HG03460 (cell line): ENCODE results near the gene ERVK3-1.
"Not testable (repeated sequence)": the region's sequence is repeated elsewhere in the genome, so short reads cannot be mapped to it uniquely, and the experiment has no call there.

ENCODE experiments used
- ATAC-seq: cut with Tn5 transposase; IDR thresholded peaks from one replicate; pipeline ENCODE4 v1.9.1; 2021; ENCODE audit not compliant: unreplicated experiment

The ERVK3-1 gene

DNA sequence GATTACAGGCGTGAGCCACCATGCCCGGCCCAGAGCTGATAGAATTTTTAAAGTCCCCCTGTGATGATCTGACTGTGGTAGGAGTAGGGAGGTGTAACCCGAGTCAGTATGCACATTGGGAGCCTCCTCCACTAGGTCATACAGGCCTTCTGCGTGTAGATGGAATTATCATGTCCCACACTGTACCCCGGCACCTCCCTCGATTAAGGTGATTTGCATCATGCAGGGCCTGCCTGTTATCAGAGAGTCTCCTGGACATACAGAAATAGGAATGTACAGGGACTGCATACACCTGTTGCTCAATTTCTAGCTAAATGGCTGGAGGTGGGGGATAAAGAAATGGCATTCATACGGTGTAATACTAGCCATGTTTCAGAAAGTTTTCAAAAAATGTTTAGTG, 922 bp upstream of the ERVK3-1 start:
- no peak for ATAC-seq

DNA sequence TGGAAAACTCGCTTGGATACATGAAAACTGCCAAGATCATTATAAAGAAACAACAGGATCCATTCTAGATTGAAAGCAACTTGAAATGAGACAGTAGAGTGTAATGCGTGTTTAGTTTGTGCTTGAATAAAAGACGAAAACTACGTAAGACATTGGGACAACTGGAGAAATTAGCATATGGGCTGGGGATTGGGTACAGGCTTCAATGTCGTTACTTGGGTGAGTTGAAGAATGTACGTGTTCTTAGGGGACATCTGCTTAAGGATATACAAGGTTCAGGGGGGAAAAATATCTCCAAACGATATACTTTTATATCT, 471 bp upstream of the ERVK3-1 start:
- peak; percentile 7 for ATAC-seq

DNA sequence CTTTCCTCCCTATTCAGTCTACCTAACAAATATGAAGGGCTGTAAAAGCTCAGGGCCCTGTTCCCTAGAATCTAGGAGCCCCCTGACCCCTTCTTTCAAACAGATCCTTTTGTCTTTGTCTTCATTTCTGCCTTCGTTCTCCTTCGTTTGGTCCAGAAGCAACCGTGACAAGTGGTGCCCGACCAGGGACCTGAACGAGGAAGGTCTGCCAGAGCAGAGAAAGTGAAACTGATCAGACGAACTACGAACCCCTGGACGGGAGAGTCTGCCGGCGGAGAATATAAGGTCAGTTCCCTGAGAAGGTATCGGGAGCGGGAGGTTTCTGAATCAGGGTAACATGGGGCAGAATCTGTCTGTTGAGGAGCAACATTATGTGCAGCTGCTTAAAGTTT, 751 bp downstream of the ERVK3-1 start:
- ATAC-seq: no peak

DNA sequence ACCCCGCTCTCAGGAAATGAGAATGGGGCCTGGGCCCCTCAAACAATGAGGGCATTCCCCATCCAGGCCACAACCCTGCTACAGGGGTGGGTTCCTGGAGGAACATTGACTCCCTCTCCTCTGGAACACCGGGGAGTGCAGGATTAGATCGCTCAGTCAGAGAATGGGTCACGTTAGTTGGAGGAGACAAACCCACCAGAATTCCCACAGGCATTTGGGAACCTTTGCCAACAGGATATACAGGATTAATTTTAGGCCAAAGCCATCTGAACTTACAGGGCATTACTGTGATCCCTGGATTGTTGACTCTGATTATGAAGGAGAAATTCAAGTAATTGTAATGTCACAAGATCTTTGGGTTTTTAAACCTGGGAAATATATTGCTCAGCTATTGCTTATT, 2.6 kb downstream of the ERVK3-1 start:
- ATAC-seq: no peak

DNA sequence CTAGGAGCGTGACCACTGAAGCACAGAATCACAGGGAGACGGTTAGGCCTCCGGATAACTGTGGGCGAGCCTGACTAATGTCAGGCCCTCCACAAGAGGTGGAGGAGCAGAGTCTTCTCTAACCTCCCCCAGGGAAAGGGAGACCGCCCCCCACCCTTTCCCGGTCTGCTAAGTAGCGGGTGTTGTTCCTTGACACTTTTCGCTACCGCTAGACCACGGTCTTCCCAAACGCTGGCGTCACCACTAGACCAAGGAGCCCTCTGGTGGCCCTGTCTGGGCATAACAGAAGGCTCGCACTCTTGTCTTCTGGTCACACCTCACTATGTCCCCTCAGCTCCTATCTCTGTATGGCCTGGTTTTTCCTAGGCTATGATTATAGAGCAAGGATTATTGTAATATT, 5.5 kb downstream of the ERVK3-1 start:
- not testable (repeated sequence) for ATAC-seq

DNA sequence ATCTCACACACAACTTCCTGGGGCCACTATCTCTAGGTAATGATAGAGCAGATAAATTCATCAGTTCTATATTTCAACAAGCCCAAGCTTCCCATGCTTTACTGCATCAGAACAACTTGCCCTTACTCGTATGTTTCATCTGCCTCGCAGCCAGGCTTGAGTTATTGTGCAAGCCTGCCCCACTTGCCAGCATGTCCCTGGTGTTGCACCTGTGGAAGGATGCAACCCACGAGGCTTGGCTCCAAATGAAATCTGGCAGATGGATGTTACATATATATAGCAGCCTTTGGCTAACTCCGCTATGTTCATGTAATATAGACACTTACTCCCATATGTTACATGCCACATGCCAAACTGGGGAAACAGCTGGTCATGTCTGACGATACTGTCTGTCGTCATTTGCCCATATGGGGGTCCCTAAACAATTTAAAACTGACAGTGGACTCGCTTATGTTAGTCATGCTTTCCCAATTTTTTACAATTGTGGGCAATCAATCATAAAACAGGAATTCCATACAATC, 6.2 kb downstream of the ERVK3-1 start:
- no peak for ATAC-seq

DNA sequence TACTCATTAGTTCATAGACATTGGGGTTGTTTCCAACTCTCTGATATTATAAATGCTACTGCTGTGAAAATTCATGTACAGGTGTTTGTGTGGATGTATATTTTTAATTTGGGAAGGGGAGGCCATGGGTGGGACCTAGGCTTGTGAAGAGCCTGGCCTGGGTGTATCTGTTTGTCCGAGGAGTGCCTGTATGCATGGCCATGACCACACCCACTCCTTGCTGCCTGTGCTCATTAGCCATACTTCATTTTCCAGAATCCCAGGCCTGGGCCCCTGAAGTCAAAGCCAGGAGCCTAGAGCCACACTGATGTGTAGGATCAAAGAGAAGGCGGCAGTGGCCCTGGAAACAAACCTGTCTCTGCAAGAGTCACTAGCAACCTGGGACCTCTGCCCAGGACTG, 10.4 kb downstream of the ERVK3-1 start:
- ATAC-seq: no peak

DNA sequence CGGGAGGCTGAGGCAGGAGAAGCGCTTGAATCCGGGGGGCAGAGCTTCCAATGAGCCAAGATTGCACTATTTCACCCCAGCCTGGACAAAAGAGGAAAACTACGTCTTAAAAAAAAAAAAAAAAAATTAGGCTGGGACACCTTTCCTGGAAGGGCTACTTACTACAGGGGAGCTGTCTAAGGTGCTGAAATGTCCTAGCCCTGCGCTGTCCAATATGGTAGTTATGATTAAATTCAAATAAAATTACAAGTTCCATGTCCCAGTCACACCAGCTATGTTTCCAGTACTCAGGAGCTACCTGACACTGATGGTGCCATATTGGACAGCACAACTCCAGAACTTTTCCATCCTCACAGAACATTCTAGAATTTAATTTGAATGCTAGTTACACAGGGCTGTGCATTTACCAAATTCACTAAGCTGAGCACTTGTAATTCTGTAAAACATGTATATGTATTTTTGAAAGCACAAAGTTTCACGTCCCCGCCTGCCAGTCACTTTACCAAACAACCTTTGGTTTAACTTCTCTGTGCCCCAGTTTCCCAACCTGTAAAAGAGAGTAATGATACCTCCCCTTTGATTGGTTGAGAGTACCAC, 12.4 kb downstream of the ERVK3-1 start:
- ATAC-seq: no peak

DNA sequence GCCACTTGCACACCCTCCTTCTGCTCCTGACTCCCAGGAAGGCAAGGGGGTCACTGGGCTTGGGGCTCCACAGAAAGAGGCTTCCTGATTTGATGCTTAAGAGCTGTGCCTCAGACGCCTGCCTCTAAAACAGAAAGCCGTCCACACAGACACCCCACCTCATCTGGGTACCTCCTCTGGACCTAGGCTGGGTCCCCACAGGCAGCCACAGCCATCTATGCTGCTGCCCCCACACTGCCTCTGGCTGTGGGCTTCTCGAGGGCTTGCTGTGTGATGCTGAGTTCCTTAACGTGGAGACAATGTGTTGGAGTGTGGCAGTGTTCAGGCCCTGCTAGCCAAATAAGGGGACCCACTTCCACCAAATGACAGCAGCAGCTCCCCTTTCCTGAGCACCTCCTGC, 13.1 kb downstream of the ERVK3-1 start:
- ATAC-seq: no peak

DNA sequence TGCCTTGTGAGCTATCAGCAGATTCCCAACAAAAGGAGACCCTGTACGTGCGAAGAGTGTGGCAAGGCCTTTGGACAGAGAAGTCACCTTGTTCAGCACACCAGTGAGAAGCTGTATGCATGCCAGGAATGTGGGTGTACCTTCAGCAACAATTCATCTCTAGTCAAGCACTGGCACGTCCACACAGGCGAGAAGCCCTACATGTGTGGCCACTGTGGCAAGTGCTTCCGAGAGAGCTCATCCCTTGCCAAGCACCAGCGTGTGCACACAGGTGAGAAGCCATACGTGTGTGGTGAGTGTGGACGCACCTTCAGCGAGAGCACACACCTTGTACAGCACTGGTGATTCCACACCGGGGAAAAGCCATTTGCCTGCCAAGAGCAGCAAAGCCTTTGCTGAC, 14.1 kb downstream of the ERVK3-1 start:
- no peak for ATAC-seq

DNA sequence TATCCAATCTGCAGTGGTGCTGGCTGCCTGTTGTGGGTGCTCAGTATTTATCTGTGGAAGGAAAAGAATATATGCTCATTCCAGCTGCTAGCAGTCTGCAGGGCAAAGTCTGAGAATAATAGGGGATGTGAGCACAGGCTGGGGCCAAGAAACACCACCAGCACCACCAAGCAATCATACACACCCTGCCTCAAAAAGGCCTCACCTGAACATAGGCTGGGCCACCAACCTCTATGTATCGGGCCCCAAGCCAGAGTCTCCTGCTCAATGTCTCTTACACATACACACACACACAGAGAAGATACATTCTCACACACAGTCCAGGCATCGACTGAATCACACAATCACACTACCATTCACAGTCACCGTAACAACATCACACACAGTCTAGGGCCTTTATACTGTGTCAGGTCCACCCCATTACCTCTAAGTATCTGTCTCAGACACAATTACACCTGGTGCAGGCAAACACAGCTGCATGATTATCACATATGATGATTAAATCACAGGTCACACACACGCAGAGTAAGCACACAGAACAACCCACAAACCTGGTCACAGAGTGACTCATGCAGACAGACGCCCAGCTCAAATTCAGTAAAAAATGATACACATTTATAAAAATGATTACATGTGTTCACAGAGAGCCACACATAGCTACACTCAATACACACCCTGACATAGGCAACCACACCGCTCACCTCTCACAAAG, 20.3 kb downstream of the ERVK3-1 start:
- ATAC-seq: no peak

DNA sequence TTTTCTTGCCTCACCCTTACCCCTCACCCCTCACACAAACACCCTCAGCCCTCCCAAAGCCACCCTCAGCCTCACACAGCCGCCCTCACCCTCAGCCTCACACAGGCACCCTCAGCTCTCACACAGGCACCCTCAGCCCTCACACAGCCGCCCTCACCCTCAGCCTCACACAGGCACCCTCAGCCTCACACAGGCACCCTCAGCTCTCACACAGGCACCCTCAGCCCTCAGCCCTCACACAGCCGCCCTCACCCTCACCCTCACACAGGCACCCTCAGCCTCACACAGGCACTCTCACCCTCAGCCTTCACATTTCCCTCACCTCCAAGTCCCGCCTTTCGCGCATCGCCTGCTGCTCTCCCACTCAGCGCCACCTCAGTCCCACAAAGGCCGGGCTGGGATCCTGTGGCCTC, 21.3 kb downstream of the ERVK3-1 start:
- no peak for ATAC-seq

DNA sequence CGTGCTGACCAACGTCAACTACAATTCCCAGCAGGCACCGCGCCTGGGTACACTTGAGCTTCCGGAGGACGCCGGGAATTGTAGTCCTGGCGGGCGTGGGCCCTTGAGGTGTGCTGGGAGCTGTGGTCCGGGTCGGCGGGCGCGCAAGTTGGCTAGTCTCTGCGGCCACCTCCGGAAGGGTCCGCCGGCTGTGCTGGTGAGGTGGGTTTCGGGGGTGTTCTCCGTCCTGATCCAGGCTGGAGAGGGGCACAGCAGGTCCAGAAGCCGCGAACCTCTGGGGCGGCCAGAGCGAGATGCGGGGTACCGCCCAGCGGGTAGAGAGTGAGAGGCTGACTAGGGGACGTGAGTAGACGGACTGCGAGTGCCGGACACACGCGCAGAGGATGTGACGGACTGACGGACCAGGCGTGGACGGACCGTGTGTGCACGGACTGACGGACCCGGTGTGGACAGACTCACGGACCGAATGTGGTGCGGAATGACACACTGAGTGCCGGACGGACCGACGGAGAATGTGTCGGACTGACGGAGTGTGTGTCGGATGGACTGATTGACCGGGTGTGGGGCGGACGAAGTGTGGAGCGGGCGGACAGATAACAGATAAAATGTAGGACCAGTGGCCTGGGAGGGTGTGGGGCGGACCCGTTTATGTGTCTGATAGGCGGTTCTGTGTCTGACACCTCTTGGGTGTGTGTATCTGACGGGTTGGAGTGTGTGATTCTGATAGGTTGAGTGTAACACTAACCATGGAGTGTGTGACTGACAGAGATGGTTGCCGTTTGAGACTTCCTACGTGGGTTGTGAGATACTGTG, 21.9 kb downstream of the ERVK3-1 start, which contains the start of gene ZSCAN22:
Gene ZSCAN22, plus strand, starts transcription at position 81 of the 813 bp plus-strand sequence. CDS start 7,809 bp downstream, outside the sequence.
- peak; percentile 89 for ATAC-seq

DNA sequence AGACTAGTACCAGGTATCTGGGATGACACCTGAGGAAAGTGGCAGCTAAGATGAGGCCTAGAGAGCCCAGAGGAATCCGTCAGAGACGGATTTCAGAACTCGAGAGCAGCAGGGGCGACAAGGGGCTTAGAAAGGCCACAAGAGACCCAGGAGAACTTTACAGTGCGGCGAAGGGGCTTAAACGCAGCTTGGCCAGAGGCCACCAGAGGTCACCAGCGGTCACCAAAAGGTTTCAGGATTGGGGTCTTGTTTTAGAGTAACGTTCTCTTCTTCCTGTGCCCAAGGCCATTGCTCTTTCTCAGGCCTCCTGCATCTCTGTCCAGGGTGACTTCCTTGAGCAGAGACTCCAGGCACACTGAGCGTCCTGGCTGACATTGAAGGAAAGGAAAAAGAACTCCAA, 23.8 kb downstream of the ERVK3-1 start:
- no peak for ATAC-seq

DNA sequence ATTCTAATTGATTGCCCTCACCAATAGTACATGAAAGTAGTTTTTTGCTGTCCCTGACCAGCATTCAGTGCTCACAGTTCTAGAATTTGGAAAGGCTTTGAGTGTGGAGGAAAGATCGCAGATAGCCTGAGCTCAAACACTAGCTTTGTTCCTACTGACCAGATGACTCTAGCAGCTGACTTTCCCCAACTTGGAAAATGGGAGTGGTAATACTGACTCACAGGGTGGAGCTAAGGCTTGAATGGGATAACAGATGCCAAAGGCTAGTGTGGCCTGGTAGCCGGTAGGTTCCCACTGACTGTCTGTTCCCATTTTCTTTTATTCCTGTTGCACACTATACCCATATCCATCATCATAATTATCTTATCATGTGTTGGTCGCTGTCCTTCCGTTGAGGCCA, 25.3 kb downstream of the ERVK3-1 start:
- ATAC-seq: no peak

DNA sequence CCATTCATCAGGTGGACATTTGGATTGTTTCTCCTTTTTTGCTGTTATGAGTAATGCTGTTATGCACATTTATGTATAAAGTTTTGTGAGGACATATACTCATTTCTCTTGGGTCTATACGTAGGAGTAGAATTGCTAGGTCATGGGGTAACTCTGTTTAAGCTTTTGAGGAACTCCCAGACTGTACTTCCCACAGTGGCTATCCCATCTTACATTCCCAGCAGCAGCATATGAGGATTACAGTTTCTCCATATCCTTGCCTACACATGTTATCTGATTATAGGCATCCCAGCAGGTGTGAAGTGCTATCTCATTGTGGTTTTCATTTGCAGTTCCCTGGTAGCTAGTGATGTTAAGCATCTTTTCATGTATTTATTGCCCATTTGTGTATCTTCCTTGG, 27.5 kb downstream of the ERVK3-1 start:
- no peak for ATAC-seq

DNA sequence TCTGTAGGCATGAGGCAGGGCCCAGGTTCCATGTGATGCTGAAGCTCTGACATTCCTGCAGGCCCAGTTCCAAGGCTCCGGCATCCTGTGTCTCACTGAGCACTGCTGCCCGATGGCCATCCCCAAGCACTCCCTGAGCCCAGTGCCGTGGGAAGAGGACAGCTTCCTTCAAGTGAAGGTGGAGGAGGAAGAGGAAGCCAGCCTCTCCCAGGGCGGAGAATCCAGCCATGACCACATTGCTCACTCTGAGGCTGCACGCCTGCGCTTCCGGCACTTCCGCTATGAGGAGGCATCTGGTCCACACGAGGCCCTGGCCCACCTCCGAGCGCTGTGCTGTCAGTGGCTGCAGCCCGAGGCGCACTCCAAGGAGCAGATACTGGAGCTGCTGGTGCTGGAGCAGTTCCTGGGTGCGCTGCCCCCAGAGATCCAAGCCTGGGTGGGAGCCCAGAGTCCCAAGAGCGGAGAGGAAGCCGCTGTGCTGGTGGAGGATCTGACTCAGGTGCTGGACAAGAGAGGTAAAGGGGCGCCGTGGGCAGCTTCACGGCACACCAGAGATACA, 29.6 kb downstream of the ERVK3-1 start:
- no peak for ATAC-seq

DNA sequence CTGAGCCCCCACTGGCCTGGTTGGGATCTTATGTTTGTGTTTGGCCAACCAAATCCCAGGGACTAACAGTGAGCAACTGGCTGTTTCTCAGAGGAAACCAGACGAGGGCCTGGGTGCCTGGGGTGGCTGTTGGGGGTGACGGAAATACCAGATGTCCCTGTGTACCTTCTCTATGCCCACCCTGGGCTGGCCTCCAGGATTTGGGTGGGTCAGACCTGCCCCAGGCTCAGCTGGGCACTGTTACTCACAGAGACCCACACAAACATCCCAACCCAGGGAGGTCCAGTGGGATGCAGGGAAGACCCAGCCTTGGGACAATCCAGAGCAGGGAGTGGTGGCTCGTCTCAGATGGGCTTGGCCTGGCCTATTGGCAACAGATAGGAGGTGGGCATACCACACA, 30.5 kb downstream of the ERVK3-1 start:
- ATAC-seq: no peak

DNA sequence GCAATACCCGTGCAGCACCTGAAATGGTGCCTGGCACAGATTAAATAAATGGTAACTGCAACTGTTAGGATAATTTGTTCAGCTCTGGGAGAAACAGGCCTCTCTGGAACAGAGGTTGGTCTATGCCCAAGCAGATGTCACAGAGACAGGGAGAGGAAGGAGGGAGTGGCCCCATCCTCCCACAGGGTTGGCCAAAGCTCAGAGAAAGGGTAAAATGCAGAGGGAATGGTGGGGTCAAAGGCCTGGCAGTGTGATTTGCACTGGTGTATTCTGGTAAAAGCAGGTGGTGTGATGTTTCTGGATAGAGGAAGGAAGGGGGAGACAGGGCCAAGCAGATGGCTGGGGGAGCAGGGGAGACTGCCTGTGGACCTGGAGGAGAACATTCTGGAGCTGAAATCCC, 31.0 kb downstream of the ERVK3-1 start:
- ATAC-seq: no peak

DNA sequence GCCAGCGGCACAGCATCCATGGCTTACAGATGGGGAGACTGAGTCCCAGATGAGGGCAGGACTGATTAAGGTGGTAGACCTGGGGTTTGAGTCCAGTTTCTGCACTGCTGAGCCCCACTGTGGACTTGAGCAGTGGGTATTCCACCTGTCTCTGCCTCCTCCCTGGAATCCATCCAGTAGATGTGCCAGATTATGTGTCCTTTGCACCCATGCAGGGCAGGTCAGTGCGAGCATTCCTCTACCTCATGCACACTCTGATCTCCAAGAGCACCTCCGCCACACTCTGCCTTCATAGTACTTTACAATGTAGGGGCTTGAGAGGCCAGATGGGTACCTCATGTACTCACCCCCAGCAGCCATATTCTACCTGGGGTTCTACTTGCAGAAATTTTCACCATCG, 31.6 kb downstream of the ERVK3-1 start:
- no peak for ATAC-seq

DNA sequence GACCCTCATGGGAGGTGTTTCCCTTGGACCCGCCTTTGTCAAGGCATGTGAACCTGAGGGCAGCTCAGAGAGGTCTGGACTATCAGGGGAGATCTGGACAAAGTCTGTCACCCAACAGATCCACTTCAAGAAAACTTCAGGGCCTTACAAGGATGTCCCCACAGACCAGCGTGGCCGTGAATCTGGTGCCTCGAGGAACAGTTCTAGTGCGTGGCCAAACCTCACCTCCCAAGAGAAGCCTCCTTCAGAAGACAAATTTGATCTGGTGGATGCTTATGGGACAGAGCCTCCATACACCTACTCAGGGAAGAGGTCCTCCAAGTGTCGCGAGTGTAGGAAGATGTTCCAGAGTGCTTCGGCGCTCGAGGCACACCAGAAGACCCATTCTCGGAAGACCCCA, 33.2 kb downstream of the ERVK3-1 start:
- ATAC-seq: no peak
